HG03457 (cell line): ENCODE results near the gene KRTAP9-2.
"Not testable (repeated sequence)": the region's sequence is repeated elsewhere in the genome, so short reads cannot be mapped to it uniquely, and the experiment has no call there.

Source experiments
- ATAC-seq: cut with Tn5 transposase; IDR thresholded peaks from one replicate; pipeline ENCODE4 v1.9.1; 2021; ENCODE audit warnings: moderate number of reproducible peaks; ENCODE audit not compliant: unreplicated experiment

Gene KRTAP9-2

GRCh38 chr17:41232399-41233105 is 6.1 kb downstream of the KRTAP9-2 start, which contains the start of gene KRTAP9-3:
KRTAP9-3 (plus strand) TSS chr17:41232449; CDS start chr17:41232502, 53 bp downstream.
- not testable (repeated sequence) for ATAC-seq

GRCh38 chr17:41237116-41237515 is 10.7 kb downstream of the KRTAP9-2 start:
- ATAC-seq: not testable (repeated sequence)

- not testable (repeated sequence) for ATAC-seq
Observed at GRCh38 chr17:41237949-41238437, 11.5 kb downstream of the KRTAP9-2 start, which contains the start of gene KRTAP9-8. KRTAP9-8 (plus strand) TSS chr17:41237999; CDS start chr17:41238052, 53 bp downstream.

GRCh38 chr17:41246995-41247787 is 20.7 kb downstream of the KRTAP9-2 start:
- ATAC-seq: not testable (repeated sequence)

GRCh38 chr17:41249637-41250240 is 23.3 kb downstream of the KRTAP9-2 start, which contains the start of gene KRTAP9-4:
KRTAP9-4 (plus strand) TSS chr17:41249687; CDS start chr17:41249721, 34 bp downstream.
- not testable (repeated sequence) for ATAC-seq

- ATAC-seq: no peak
Observed at GRCh38 chr17:41251261-41251660, 24.8 kb downstream of the KRTAP9-2 start.

- no peak for ATAC-seq
Observed at GRCh38 chr17:41254861-41255260, 28.4 kb downstream of the KRTAP9-2 start.

- not testable (repeated sequence) for ATAC-seq
Observed at GRCh38 chr17:41255381-41256290, 29.2 kb downstream of the KRTAP9-2 start, which contains the start of gene KRTAP9-9. KRTAP9-9 (plus strand) TSS chr17:41255384.

GRCh38 chr17:41256291-41256685 is 29.8 kb downstream of the KRTAP9-2 start:
- no peak for ATAC-seq

- ATAC-seq: no peak
Observed at GRCh38 chr17:41258406-41258805, 32.0 kb downstream of the KRTAP9-2 start.

GRCh38 chr17:41263212-41263611 is 36.8 kb downstream of the KRTAP9-2 start:
- no peak for ATAC-seq

GRCh38 chr17:41264599-41264998 is 38.2 kb downstream of the KRTAP9-2 start:
- no peak for ATAC-seq

- no peak for ATAC-seq
Observed at GRCh38 chr17:41265078-41265477, 38.6 kb downstream of the KRTAP9-2 start, which contains the start of gene KRTAP9-6. KRTAP9-6 (plus strand) TSS chr17:41265378; CDS start chr17:41265378, 0 bp downstream.

- ATAC-seq: no peak
Observed at GRCh38 chr17:41267711-41268110, 41.3 kb downstream of the KRTAP9-2 start.

GRCh38 chr17:41271323-41271722 is 44.9 kb downstream of the KRTAP9-2 start:
- ATAC-seq: not testable (repeated sequence)

GRCh38 chr17:41271858-41272257 is 45.4 kb downstream of the KRTAP9-2 start:
- no peak for ATAC-seq

- not testable (repeated sequence) for ATAC-seq
Observed at GRCh38 chr17:41275648-41276190, 49.3 kb downstream of the KRTAP9-2 start, which contains the start of gene KRTAP9-7. KRTAP9-7 (plus strand) TSS chr17:41275698; CDS start chr17:41275698, 0 bp downstream.
